ENCODE results near the gene RARRES2. TPM values are rescaled to one million over a fixed set of nuclear protein-coding genes. Genes with fewer than 3 reads are reported as not detected.

Gene RARRES2
- total RNA-seq, 1 donor = 26.1 TPM

- H3K4me2 ChIP-seq (ENCODE audit: insufficient read depth, low read length) = no peak overlapping the region
- H3K9me3 ChIP-seq (ENCODE audit: low read depth, low read length) = no peaks in the 10 kb centered on the region
- no peaks in the 10 kb centered on the region for H3K27me3 ChIP-seq (ENCODE audit: insufficient read depth, low read length)
- H2AFZ ChIP-seq (ENCODE audit: low read length) = no peak overlapping the region
- TF ChIP-seq CTCF (IDR thresholded peaks at IDR 0.05; ENCODE audit: extremely low read depth, low read depth, low read length) = no peak
- no peak overlapping the region for H3K27ac ChIP-seq (ENCODE audit: low read depth, low read length)
- no peaks in the 10 kb centered on the region for H3K4me1 ChIP-seq (ENCODE audit: insufficient read depth, low read length)
- H3K36me3 ChIP-seq (ENCODE audit: insufficient read depth, low read length) = no peaks in the 10 kb centered on the region
- peak; percentile 71 for DNase-seq (ENCODE audit: insufficient read length, low spot score, missing footprints)
- no peaks in the 10 kb centered on the region for H3K79me2 ChIP-seq (ENCODE audit: insufficient read depth, low read length)
- no peak overlapping the region for H3K4me3 ChIP-seq (ENCODE audit: insufficient read depth, low read length)
- H4K20me1 ChIP-seq (ENCODE audit: insufficient read depth, low read length) = no peaks in the 10 kb centered on the region
These were observed 17.0 kb downstream of the RARRES2 start for GRCh38 chr7:150324373-150324961.

GRCh38 chr7:150323682-150324372, 17.6 kb downstream of the RARRES2 start:
- Histone ChIP-seq H2AFZ (ENCODE audit: low read length) (peak overlapping the region; percentile 72), H3K4me3 (ENCODE audit: insufficient read depth, low read length) (peak overlapping the region; percentile 57), H3K27ac (ENCODE audit: low read depth, low read length) (no peak overlapping the region), H3K36me3 (ENCODE audit: insufficient read depth, low read length) (no peaks in the 10 kb centered on the region), H3K79me2 (ENCODE audit: insufficient read depth, low read length) (no peaks in the 10 kb centered on the region), H3K4me1 (ENCODE audit: insufficient read depth, low read length) (no peaks in the 10 kb centered on the region), H4K20me1 (ENCODE audit: insufficient read depth, low read length) (no peaks in the 10 kb centered on the region), H3K27me3 (ENCODE audit: insufficient read depth, low read length) (no peaks in the 10 kb centered on the region), H3K4me2 (ENCODE audit: insufficient read depth, low read length) (peak overlapping the region; percentile 39), H3K9me3 (ENCODE audit: low read depth, low read length) (no peaks in the 10 kb centered on the region)
- DNase-seq (ENCODE audit: insufficient read length, low spot score, missing footprints) = no peak
- TF ChIP-seq CTCF (IDR thresholded peaks at IDR 0.05; ENCODE audit: extremely low read depth, low read depth, low read length) = no peak

- no peaks in the 10 kb centered on the region for H3K79me2 ChIP-seq (ENCODE audit: insufficient read depth, low read length)
- no peaks in the 10 kb centered on the region for H3K9me3 ChIP-seq (ENCODE audit: low read depth, low read length)
- H3K4me1 ChIP-seq (ENCODE audit: insufficient read depth, low read length) = no peaks in the 10 kb centered on the region
- TF ChIP-seq CTCF (IDR thresholded peaks at IDR 0.05; ENCODE audit: extremely low read depth, low read depth, low read length) = no peak
- H3K27ac ChIP-seq (ENCODE audit: low read depth, low read length) = no peak within 1 kb of the TSS
- no peaks in the 10 kb centered on the region for H3K36me3 ChIP-seq (ENCODE audit: insufficient read depth, low read length)
- H3K4me2 ChIP-seq (ENCODE audit: insufficient read depth, low read length) = peak within 1 kb of the TSS; percentile 39
- DNase-seq (ENCODE audit: insufficient read length, low spot score, missing footprints) = peak; percentile 59
- peak within 1 kb of the TSS; percentile 57 for H3K4me3 ChIP-seq (ENCODE audit: insufficient read depth, low read length)
- peak within 1 kb of the TSS; percentile 72 for H2AFZ ChIP-seq (ENCODE audit: low read length)
- H3K27me3 ChIP-seq (ENCODE audit: insufficient read depth, low read length) = no peaks in the 10 kb centered on the region
- H4K20me1 ChIP-seq (ENCODE audit: insufficient read depth, low read length) = no peaks in the 10 kb centered on the region
These were observed 18.4 kb downstream of the RARRES2 start, which contains the start of the genes ACTR3C and LRRC61 for GRCh38 chr7:150322833-150323681. Gene ACTR3C, minus strand, starts transcription at chr7:150323545. Its CDS starts 28,249 bp downstream, at chr7:150295296. Gene LRRC61, plus strand, starts transcription at chr7:150323355. Its CDS starts 13,507 bp downstream, at chr7:150336862.
